BLaER1 (cell line): ENCODE measurements around the gene PTGIS.
"Not testable (repeated sequence)": the region's sequence is repeated elsewhere in the genome, so short reads cannot be mapped to it uniquely, and the experiment has no call there.

Experiments
- H3K27ac ChIP-seq: shearing (Covaris generic); formaldehyde crosslinking; 2 replicates; pipeline ENCODE4 v1.8.1; 2022
- H3K27me3 ChIP-seq: shearing (Covaris generic); formaldehyde crosslinking; 2 replicates; pipeline ENCODE4 v1.8.1; 2022
- H3K36me3 ChIP-seq: shearing (Covaris generic); formaldehyde crosslinking; 2 replicates; pipeline ENCODE4 v1.8.1; 2022
- H3K4me1 ChIP-seq: shearing (Covaris generic); formaldehyde crosslinking; 2 replicates; pipeline ENCODE4 v1.8.1; 2022
- H3K4me2 ChIP-seq: shearing (Covaris generic); formaldehyde crosslinking; 2 replicates; pipeline ENCODE4 v1.8.1; 2022
- H3K4me3 ChIP-seq: shearing (Covaris generic); formaldehyde crosslinking; 2 replicates; pipeline ENCODE4 v1.8.1; 2022
- H3K9ac ChIP-seq: shearing (Covaris generic); formaldehyde crosslinking; 2 replicates; pipeline ENCODE4 v1.8.1; 2022
- H3K9me3 ChIP-seq: shearing (Covaris generic); formaldehyde crosslinking; 2 replicates; pipeline ENCODE4 v1.8.1; 2022
- H4K20me1 ChIP-seq: shearing (Covaris generic); formaldehyde crosslinking; 2 replicates; pipeline ENCODE4 v1.8.1; 2022
- Cebpa-rat ChIP-seq: shearing (Covaris generic); IDR thresholded peaks from 2 replicates; pipeline ENCODE4 v1.8.1; 2022

PTGIS gene

GRCh38 chr20:49569411-49570115, 1.6 kb upstream of the PTGIS start:
- H3K4me1 ChIP-seq: peaks cover 69% of the 10 kb centered on the region
- no peaks in the 10 kb centered on the region for H3K36me3 ChIP-seq
- H3K9me3 ChIP-seq: no peaks in the 10 kb centered on the region
- peak overlapping the region; percentile 63 for H3K4me2 ChIP-seq
- H3K27ac ChIP-seq: no peak overlapping the region
- H3K4me3 ChIP-seq: no peak overlapping the region
- TF ChIP-seq Cebpa-rat: no peak
- no peak overlapping the region for H3K9ac ChIP-seq
- H4K20me1 ChIP-seq: no peaks in the 10 kb centered on the region
- H3K27me3 ChIP-seq: peaks cover 15% of the 10 kb centered on the region

DNA sequence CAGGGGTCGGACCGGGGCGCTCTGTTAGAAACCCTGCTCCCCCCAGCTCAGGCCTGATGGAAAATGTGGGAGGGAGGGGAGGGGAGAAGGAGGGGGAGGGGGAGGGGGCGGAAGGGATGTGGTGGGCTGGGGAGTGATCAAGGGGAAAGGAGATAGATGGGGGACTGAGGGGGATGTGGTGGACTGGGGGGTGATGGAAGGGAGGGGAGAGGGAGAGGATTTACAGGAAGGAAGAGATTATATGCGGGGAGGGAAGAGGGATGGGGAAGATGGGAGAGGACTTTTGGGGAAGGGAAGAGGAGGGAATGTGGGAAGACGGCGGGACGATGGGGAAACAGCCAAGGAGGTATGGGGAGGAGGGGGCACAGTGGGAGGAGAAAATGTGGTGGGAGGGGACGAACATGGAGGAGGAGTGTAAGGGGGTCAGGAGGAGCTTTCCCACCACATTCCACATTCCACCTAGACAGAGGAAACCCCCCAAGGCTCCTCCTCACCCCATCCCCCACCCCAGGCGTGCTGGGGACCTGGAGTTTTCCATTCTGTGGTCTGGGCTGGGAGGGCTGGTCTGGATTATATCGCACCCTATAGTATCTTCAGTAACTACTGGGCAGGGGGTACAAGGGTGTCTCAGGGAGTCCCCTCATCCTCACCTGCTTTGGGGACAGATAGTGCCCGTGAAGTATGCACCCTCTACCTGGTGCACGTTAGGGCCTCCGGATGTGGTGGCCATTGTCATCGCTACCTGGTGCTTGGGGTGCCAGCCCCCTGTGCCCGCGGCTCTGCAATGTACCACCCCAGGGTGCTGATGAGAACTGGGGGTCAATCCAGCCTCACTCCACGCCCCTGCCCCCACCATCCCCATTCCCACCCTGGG, 578 bp upstream of the PTGIS start:
- Histone ChIP-seq H4K20me1 (no peaks in the 10 kb centered on the region), H3K9me3 (no peaks in the 10 kb centered on the region), H3K27me3 (peaks cover 15% of the 10 kb centered on the region), H3K36me3 (no peaks in the 10 kb centered on the region), H3K4me3 (no peak overlapping the region), H3K27ac (no peak overlapping the region), H3K4me2 (peak overlapping the region; percentile 63), H3K9ac (no peak overlapping the region), H3K4me1 (peaks cover 59% of the 10 kb centered on the region)
- TF ChIP-seq Cebpa-rat: no peak

- no peak for TF ChIP-seq Cebpa-rat
- no peaks in the 10 kb centered on the region for H3K36me3 ChIP-seq
- H4K20me1 ChIP-seq: no peaks in the 10 kb centered on the region
- no peak overlapping the region for H3K27ac ChIP-seq
- H3K27me3 ChIP-seq: peaks cover 15% of the 10 kb centered on the region
- no peak overlapping the region for H3K9ac ChIP-seq
- peak overlapping the region; percentile 83; the same call in 1 of the 2 replicates for H3K4me2 ChIP-seq
- H3K9me3 ChIP-seq: no peaks in the 10 kb centered on the region
- peaks cover 40% of the 10 kb centered on the region for H3K4me1 ChIP-seq
- no peak overlapping the region for H3K4me3 ChIP-seq
These were observed 1.3 kb downstream of the PTGIS start for GRCh38 chr20:49566401-49567364.

- Histone ChIP-seq H3K27me3 (peaks cover 15% of the 10 kb centered on the region), H3K4me1 (peaks cover 34% of the 10 kb centered on the region)
- not testable (repeated sequence) for H3K4me2 ChIP-seq, H4K20me1 ChIP-seq, H3K4me3 ChIP-seq, H3K27ac ChIP-seq, H3K9me3 ChIP-seq, H3K9ac ChIP-seq, H3K36me3 ChIP-seq
These were observed 2.9 kb downstream of the PTGIS start for GRCh38 chr20:49564991-49565390.

GRCh38 chr20:49563015-49563980, 4.6 kb downstream of the PTGIS start:
- Histone ChIP-seq H3K4me1 (peaks cover 17% of the 10 kb centered on the region), H3K9ac (no peak overlapping the region), H3K27ac (no peak overlapping the region), H3K36me3 (no peaks in the 10 kb centered on the region), H3K4me3 (no peak overlapping the region), H3K4me2 (no peak overlapping the region), H3K27me3 (peaks cover 10% of the 10 kb centered on the region), H3K9me3 (no peaks in the 10 kb centered on the region), H4K20me1 (no peaks in the 10 kb centered on the region)
- no peak for TF ChIP-seq Cebpa-rat

DNA sequence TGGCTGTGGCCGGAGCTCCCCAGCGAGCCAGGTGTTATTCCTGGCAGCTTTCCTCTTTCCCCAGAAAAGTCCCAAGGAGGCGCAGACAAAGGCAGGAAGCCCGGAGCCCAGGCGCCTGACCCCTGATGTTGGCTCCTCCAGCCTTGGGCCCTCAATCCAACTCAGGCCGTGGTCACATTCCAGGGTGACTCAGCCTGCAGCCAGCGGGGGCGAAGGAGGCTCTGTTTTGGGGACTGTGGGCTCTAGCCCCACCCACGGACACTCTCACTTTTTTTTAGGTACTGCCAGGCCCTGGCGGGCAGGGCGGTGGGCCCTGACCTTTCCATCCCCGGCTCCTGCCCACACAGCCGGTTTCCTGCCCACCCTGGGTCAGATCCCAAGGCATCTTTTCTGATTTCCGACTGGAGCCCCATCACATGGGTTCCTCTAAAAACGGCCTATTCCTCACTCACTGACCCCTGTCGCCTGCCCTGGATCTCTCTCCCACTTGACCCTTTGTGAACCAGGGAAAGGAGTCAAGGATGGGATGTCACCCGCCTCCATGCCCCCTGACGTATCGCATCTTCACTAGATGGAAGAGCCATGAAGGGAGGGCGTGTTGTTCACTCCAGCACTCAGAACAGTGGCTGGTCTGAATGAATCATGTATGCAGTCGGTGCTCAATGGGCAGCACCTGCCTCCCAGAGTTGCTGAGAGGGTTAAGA, 5.5 kb downstream of the PTGIS start:
- Histone ChIP-seq H3K9ac (no peak overlapping the region), H3K27ac (no peak overlapping the region)
- no peak for TF ChIP-seq Cebpa-rat

DNA sequence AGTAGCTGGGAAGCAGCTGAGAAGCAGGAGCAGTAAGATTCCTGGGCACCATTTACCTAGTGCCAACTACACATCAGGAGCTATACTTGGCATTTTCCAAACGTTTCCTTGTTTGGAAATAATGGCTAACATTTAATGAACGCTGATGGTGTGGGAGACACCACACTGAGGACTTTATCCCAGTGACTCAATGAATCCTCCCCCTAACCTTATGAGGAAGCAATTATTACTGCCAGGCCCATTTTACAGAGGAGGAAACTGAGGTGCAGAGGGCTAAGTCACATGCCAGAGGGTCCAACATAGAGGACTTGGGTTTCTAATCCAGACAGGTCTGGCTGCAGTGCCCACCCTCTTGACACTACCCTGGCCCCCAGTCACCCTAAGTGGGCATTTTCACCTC, 6.1 kb downstream of the PTGIS start:
- H3K27me3 ChIP-seq: no peaks in the 10 kb centered on the region
- no peaks in the 10 kb centered on the region; the same call in 1 of the 2 replicates for H3K9me3 ChIP-seq
- no peak overlapping the region for H3K9ac ChIP-seq
- no peaks in the 10 kb centered on the region for H4K20me1 ChIP-seq
- TF ChIP-seq Cebpa-rat: no peak
- peaks cover 11% of the 10 kb centered on the region for H3K4me1 ChIP-seq
- no peak overlapping the region for H3K4me3 ChIP-seq
- no peak overlapping the region for H3K4me2 ChIP-seq
- H3K27ac ChIP-seq: no peak overlapping the region
- H3K36me3 ChIP-seq: no peaks in the 10 kb centered on the region

More for the DNA sequence above, 5.5 kb downstream of the PTGIS start:
- H3K27me3 ChIP-seq: peaks cover 6% of the 10 kb centered on the region
- no peaks in the 10 kb centered on the region for H4K20me1 ChIP-seq
- no peak overlapping the region for H3K4me2 ChIP-seq
- H3K36me3 ChIP-seq: no peaks in the 10 kb centered on the region
- no peak overlapping the region for H3K4me3 ChIP-seq
- peaks cover 13% of the 10 kb centered on the region for H3K4me1 ChIP-seq
- no peaks in the 10 kb centered on the region for H3K9me3 ChIP-seq

DNA sequence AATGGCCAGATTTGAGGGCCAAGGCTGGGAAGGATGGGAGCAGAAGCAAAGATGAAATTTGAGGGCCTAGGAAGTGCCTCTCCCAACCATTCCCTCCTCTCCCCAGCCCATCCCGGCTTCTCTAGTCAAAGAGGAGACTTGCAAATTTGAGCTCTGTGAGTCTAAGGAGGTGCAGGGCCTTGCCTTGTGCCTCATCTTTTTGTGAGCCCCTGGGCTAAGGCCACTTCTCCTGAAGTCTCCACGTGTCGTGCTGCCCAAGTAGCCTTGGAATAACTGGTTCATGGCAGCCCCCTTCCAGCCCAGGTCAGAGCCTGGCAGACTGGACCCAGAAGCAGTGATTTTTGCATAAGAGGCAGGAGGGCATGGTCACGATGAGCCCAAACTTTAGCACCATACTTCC, 6.7 kb downstream of the PTGIS start:
- Histone ChIP-seq H3K27ac (no peak overlapping the region), H3K4me3 (no peak overlapping the region), H3K4me2 (peak overlapping the region; percentile 31), H3K9me3 (peaks cover 3% of the 10 kb centered on the region; the same call in 1 of the 2 replicates), H4K20me1 (no peaks in the 10 kb centered on the region), H3K27me3 (no peaks in the 10 kb centered on the region), H3K9ac (no peak overlapping the region), H3K36me3 (no peaks in the 10 kb centered on the region), H3K4me1 (peaks cover 11% of the 10 kb centered on the region)
- TF ChIP-seq Cebpa-rat: no peak
